Mesothelial cell of epicardium (in vitro differentiated cells): ENCODE measurements around the gene SLC25A45. TPM values are rescaled to one million over a fixed set of nuclear protein-coding genes. Genes with fewer than 3 reads are reported as not detected.
A peak's percentile ranks its signal among the peaks of the same experiment; 100 is the strongest.

Experiments used
- DNase-seq, 2 experiments: peaks; one replicate each; pipeline ENCODE4 v3.0.0; 2021; ENCODE audit warnings: low spot score in 2 of 2; ENCODE audit not compliant: unreplicated experiment in 2 of 2
- H3K27ac Mint-ChIP-seq: 2 replicates; pipeline ENCODE4 v1.8.0; 2021; ENCODE audit warnings: mixed read lengths
- H3K27me3 Mint-ChIP-seq: 2 replicates; pipeline ENCODE4 v1.8.0; 2021; ENCODE audit warnings: low read depth, mixed read lengths
- H3K36me3 Mint-ChIP-seq: 2 replicates; pipeline ENCODE4 v1.8.0; 2021; ENCODE audit warnings: mixed read lengths
- H3K4me1 Mint-ChIP-seq: 2 replicates; pipeline ENCODE4 v1.8.0; 2021; ENCODE audit warnings: mixed read lengths
- H3K4me3 Mint-ChIP-seq: 2 replicates; pipeline ENCODE4 v1.8.0; 2021; ENCODE audit warnings: mild to moderate bottlenecking, moderate library complexity, mixed read lengths
- H3K9me3 Mint-ChIP-seq: 2 replicates; pipeline ENCODE4 v1.8.0; 2021; ENCODE audit warnings: mixed read lengths
- CTCF ChIP-seq: fragments of 200-600 bp; sonication (generic); IDR thresholded peaks from one replicate; pipeline ENCODE4 v1.5.0; 2021; ENCODE audit warnings: antibody characterized with exemption; ENCODE audit not compliant: unreplicated experiment
- total RNA-seq: library from RNA; stranded (reverse); gene quantifications from 3 replicates; pipeline ENCODE4 v1.2.1, GENCODE V29; 2021

The SLC25A45 gene
- total RNA-seq, 1 donor from 2014 or later = 4.7 TPM

- Mint-ChIP-seq H3K4me1 (peaks cover 6% of the 10 kb centered on the region), H3K27me3 (peaks cover 1% of the 10 kb centered on the region), H3K9me3 (no peaks in the 10 kb centered on the region), H3K36me3 (no peaks in the 10 kb centered on the region), H3K27ac (no peak overlapping the region), H3K4me3 (no peak overlapping the region)
- DNase-seq = no peak
- no peak for TF ChIP-seq CTCF
Measured at GRCh38 chr11:65362966-65363365, 19.5 kb downstream of the SLC25A45 start.

DNA sequence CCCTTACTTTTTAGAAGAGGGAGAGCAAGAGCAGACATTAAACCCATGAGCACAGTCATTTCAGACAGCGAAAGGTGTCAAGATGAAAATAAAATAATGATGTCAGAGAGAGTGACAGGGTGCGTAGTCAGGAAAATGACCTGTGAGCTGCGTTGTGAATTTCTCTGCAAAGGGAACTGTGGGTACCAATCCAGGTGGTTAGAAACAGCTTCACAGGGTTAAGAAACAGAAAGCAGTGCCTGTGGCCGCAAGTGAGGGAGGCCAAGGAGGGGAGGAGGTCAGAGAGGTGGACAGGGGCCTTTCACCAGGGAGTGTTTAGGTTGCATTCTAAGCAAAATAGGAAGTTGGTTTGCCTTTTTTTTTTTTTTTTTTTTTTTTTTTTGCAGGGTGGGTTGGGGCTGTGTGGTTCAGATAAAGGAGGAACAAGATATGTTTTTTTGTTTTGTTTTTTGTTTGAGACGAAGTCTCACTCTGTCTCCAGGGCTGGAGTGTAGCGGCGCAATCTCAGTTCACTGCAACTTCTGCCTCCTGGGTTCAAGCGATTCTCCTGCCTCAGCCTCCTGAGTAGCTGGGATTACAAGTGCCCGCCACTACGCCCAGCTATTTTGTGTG lies 20.0 kb downstream of the SLC25A45 start:
- Mint-ChIP-seq H3K27me3 (peaks cover 7% of the 10 kb centered on the region), H3K4me3 (no peak overlapping the region), H3K4me1 (peaks cover 6% of the 10 kb centered on the region), H3K27ac (no peak overlapping the region), H3K36me3 (no peaks in the 10 kb centered on the region), H3K9me3 (no peaks in the 10 kb centered on the region)
- TF ChIP-seq CTCF = no peak
- DNase-seq = no peak

- H3K4me3 Mint-ChIP-seq = no peak overlapping the region
- DNase-seq = no peak
- no peaks in the 10 kb centered on the region for H3K36me3 Mint-ChIP-seq
Measured at GRCh38 chr11:65357856-65358356, 24.5 kb downstream of the SLC25A45 start.

GRCh38 chr11:65356394-65356972 lies 26.0 kb downstream of the SLC25A45 start:
- peak overlapping the region; percentile 50 for H3K4me3 Mint-ChIP-seq
- H3K4me1 Mint-ChIP-seq = peaks cover 17% of the 10 kb centered on the region
- H3K27me3 Mint-ChIP-seq = peaks cover 24% of the 10 kb centered on the region
- no peak for DNase-seq
- H3K9me3 Mint-ChIP-seq = no peaks in the 10 kb centered on the region
- no peak for TF ChIP-seq CTCF
- H3K27ac Mint-ChIP-seq = no peak overlapping the region
- peaks cover 7% of the 10 kb centered on the region for H3K36me3 Mint-ChIP-seq

More at GRCh38 chr11:65357856-65358356, 24.5 kb downstream of the SLC25A45 start:
- Mint-ChIP-seq H3K27ac (no peak overlapping the region), H3K9me3 (no peaks in the 10 kb centered on the region), H3K4me1 (peaks cover 17% of the 10 kb centered on the region), H3K27me3 (peaks cover 24% of the 10 kb centered on the region)
- TF ChIP-seq CTCF = no peak

- H3K27me3 Mint-ChIP-seq = peaks cover 24% of the 10 kb centered on the region
- H3K9me3 Mint-ChIP-seq = no peaks in the 10 kb centered on the region
- H3K4me1 Mint-ChIP-seq = peaks cover 17% of the 10 kb centered on the region
- DNase-seq = no peak
- no peak for TF ChIP-seq CTCF
- peaks cover 7% of the 10 kb centered on the region for H3K36me3 Mint-ChIP-seq
- peak overlapping the region; percentile 19 for H3K27ac Mint-ChIP-seq
- peak overlapping the region; percentile 76 for H3K4me3 Mint-ChIP-seq
Measured at GRCh38 chr11:65355776-65356393, 26.6 kb downstream of the SLC25A45 start.
